H54 (cell line): ENCODE data around the gene APOBEC4.

Experiments
- DNase-seq: peaks from one replicate; pipeline ENCODE4 v3.0.0; 2011; ENCODE audit warnings: low spot score, mixed read lengths; ENCODE audit not compliant: insufficient read length
- FAIRE-seq: peaks from 3 replicates; lab custom pipeline; 2011; peaks lifted over from hg19 to GRCh38; lab: Jason Lieb, UNC
- POLR2A ChIP-seq: IDR thresholded peaks from 2 replicates; pipeline ENCODE4 v1.6.1; 2011; ENCODE audit warnings: low read depth, mild to moderate bottlenecking, low read length

The APOBEC4 gene, protein sequence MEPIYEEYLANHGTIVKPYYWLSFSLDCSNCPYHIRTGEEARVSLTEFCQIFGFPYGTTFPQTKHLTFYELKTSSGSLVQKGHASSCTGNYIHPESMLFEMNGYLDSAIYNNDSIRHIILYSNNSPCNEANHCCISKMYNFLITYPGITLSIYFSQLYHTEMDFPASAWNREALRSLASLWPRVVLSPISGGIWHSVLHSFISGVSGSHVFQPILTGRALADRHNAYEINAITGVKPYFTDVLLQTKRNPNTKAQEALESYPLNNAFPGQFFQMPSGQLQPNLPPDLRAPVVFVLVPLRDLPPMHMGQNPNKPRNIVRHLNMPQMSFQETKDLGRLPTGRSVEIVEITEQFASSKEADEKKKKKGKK

DNA sequence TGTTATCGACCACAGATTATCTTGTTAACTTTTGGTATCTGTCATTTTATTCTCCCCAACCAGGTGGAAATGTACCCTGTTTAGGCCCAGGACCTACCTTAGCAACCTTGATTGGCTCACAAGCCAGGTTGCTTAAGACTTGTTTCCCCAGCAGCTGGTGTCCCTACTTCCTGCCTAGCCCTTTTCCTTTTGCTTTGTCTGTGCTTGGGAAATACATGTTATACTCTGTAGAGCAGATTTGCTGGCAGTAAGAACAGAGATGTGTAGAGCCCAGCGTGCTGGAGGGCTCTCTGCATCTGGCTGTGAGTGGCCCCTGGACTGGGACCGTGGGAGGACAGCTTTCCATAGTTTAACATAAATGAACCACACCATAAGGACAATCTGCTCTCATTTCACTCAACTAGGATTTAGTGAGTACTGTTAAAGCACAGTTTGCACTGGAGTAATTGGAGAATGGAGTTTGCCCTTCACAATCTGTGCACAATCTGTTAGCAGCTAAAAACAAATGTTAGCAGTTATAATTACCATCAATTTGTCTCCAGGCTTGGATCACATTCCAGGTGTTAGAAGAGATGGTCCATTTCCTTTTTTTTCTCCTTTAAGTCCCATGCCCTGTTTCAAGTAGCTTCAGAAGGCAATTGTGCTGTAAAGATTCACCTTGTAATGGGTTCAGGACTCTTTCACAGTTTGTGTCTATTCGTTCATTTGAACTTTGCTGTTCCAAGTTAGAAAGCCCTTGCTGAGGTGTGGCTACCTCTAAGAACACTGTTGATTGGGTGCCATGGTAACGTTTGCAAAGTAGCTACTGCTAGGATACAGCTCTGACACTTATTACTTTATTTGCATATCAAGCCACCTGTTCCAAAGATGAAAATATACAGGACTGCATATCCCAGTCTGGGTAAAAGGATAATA, at the start of gene APOBEC4:
APOBEC4 (minus strand) TSS at position 770 of the 915 bp plus-strand sequence. CDS start 4,535 bp downstream, outside the sequence.
- DNase-seq (no peak), FAIRE-seq (no peak)
- no peak for TF ChIP-seq POLR2A

DNA sequence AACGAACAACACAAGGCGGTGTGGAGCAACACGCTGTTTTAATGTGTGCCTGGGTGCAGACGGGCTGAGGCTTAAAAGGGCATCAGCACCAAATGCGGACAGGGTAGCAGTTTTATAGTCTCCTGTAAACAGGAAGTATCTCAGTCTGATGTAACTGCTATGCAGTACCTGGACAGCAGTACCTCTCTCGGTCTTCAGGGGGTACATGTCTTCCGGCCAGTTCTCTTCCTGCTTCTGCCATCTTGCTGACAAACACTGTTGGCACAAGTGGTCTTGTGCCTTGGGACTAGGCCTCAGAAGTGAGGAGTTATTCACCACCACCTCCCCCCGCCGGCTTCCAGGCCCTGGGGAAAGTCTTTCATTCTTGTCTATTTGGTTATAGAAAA, 49.7 kb upstream of the APOBEC4 start:
- no peak for TF ChIP-seq POLR2A
- DNase-seq (no peak), FAIRE-seq (no peak)

GRCh38 chr1:183702087-183702812, 49.1 kb upstream of the APOBEC4 start:
- no peak for DNase-seq
- no peak for FAIRE-seq
- no peak for TF ChIP-seq POLR2A

DNA sequence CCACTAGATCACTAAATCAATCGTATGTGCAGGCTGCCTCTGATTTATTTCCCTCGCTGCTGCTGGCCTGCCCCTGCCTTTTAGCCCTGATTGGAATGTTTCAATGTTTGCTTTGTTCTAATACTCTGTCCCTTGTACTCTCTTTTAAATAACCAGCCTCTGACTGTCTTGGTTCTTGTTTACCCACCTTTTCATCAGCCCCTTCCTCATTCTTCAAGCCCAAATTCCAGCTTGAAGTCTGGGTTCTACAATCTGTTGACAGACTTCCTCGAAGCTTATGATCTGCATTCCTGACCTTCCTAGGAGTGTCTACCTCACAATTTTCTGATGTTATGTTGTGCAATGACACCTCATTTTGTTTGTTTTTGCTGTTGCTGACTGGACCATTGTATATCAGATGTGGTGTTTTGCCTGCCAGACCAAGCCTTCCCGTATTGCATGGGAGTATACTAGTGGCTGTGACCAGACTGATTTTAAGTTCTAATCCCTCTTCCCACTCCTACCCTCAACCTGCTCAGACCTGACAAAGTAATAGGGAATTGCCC, 46.6 kb upstream of the APOBEC4 start:
- TF ChIP-seq POLR2A: no peak
- no peak for DNase-seq

GRCh38 chr1:183697814-183698590, 44.9 kb upstream of the APOBEC4 start:
- FAIRE-seq: no peak
- no peak for TF ChIP-seq POLR2A
- DNase-seq: no peak

More for the DNA sequence above, 46.6 kb upstream of the APOBEC4 start:
- FAIRE-seq: no peak

DNA sequence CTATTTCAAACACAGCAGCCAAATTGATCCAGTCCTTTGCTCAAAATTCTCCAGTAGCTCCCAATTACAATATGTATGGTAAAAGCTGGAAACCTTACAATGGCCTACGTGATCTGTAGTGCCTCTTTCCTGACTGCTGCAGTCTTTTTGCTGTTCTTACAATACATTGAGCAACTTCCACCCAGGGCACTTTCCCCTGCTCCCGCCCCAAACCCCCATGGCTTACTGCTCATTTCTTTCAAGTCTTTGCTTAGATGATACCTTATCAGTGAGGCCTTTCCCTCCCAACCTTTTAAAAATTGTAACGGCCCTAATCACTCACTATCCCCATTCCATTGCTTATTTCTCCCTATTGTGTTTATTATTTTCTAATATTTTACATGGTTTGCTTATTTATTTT, 43.9 kb upstream of the APOBEC4 start:
- DNase-seq (no peak), FAIRE-seq (no peak)
- no peak for TF ChIP-seq POLR2A

DNA sequence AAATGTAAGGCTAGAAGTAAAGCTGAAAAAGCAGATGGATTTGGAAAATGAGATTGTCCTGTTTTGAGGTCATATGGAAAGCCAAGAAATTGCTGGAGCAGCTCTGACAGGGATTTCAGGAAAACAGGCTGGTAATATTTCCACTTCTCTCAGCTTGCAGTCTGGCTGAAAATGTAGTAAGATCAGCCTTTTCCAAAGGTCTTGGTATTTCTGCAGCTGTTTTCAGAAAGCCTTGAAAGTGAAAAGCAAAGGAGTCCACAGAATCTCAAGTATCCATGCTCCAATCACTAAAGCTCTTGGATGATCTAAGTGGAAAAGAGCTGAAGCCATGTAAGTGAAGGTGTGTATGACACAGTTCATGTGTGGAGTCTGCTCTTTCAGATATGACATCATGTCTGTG, 41.6 kb upstream of the APOBEC4 start:
- no peak for TF ChIP-seq POLR2A
- FAIRE-seq: no peak
- DNase-seq: no peak

GRCh38 chr1:183694066-183694465, 41.0 kb upstream of the APOBEC4 start:
- FAIRE-seq: no peak
- DNase-seq: no peak
- no peak for TF ChIP-seq POLR2A

DNA sequence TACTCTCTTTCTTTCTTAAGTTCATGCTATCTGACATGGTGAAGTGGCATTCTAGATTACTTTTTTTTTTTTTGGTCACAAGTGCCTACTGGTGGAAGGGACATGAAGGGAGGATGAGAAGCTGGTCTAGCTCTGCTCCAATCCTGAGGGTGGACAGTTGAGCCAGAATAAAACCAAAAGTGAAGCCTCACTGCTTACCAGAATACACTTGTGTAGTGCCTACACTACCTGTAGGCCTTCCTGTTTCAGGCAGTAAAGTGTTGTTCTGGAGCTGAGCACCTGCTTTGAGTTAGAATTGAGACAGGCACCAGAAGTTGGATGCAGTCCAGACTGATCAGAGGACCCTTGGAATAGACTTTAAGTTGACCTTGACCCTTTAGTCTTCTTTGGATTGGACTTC, 40.4 kb upstream of the APOBEC4 start:
- FAIRE-seq (no peak), DNase-seq (no peak)
- TF ChIP-seq POLR2A: no peak

DNA sequence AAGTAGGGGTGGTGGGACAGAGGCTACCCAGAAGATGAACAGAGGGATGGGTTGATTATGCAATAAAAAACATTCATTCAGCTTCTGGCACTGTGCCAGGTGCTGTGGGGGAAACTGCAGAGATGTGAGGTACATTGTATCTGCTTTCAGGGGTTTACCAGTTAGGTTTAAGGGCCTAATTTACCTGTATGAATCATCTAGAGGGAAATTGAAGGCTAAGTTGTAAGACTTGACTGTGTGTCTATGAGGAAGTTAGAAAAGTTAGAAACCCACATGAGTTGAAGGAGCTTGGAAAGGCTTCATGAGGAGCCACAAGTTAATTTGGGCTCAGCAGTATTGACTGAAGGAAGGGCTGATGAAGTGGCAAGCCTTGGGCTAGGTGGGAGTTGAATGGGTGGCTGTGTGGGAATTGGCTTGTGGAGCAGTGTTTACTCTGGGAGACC, 36.7 kb upstream of the APOBEC4 start:
- FAIRE-seq (no peak), DNase-seq (no peak)
- TF ChIP-seq POLR2A: no peak

DNA sequence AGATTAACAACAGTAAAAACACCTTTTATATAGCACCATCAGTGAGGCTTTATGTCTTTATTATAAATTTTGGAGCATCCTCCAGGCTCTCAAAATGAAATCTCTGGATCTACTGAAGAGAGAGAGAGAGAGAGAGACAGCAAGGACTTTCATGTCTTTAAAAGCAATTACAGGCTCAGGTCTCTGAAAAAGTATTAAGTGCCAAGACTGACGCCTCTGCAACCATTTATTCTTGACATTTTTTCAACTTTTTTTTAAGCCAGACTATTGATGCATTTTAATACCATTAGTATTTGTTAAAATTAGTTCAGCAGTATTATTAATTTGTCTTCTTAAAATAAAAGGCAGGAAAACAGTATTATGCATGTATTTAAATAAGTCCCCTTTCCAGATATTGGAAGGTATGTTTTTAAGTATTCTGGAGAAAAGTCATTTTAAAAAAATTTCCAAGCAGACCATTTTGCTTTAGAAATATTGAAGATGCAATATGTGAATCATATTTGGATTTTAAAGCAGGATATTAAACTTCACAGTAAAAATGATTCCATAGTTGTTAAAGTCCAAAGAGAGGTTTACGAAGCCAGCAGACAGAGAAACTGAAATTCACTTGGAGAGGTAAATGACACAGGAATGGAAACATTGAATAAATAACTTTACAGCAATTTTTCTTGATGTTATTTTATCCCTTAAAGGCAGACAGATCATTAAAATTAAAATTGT, 35.4 kb upstream of the APOBEC4 start:
- no peak for FAIRE-seq
- no peak for DNase-seq
- TF ChIP-seq POLR2A: no peak
